Uterus (tissue), 2 donors: ENCODE data around the gene ZNF12.

Experiments used
- CTCF ChIP-seq, 4 experiments: fragments of 200-600 bp in 2 of 4; fragments of 450-650 bp in 2 of 4; sonication (generic) in 2 of 4; IDR thresholded peaks; one replicate each; pipeline ENCODE4 v1.5.1; 2016 to 2019; ENCODE audit warnings: antibody characterized with exemption in 4 of 4, mild to moderate bottlenecking in 2 of 4, moderate library complexity in 1 of 4
- POLR2A ChIP-seq, 2 donors: fragments of 450-650 bp; IDR thresholded peaks; one replicate each; pipeline ENCODE4 v1.6.1; 2016; ENCODE audit warnings: antibody characterized with exemption in 2 of 2, mild to moderate bottlenecking in 1 of 2, moderate library complexity in 1 of 2

GRCh38 chr7:6701860-6702259 is 4.9 kb downstream of the ZNF12 start:
- TF ChIP-seq CTCF (IDR thresholded peaks at IDR 0.05), result no peak
- no peak for TF ChIP-seq POLR2A (IDR thresholded peaks at IDR 0.05)
